HG03442 (cell line): ENCODE measurements around the gene KRTAP10-8.
"Not testable (repeated sequence)": the region's sequence is repeated elsewhere in the genome, so short reads cannot be mapped to it uniquely, and the experiment has no call there.

Experiments used
- ATAC-seq: cut with Tn5 transposase; IDR thresholded peaks from one replicate; pipeline ENCODE4 v1.9.1; 2021; ENCODE audit warnings: mild to moderate bottlenecking, moderate library complexity; ENCODE audit not compliant: unreplicated experiment

Gene KRTAP10-8

GRCh38 chr21:44612029-44612486, at the start of gene KRTAP10-8:
TSS of gene KRTAP10-8 (plus strand) at chr21:44612079. CDS start at chr21:44612101, 22 bp downstream.
- ATAC-seq: no peak

GRCh38 chr21:44564099-44564498, 47.8 kb upstream of the KRTAP10-8 start:
- no peak for ATAC-seq

- ATAC-seq: no peak
These were observed 46.8 kb upstream of the KRTAP10-8 start for GRCh38 chr21:44564886-44565598.

GRCh38 chr21:44566403-44566802, 45.5 kb upstream of the KRTAP10-8 start:
- no peak for ATAC-seq

GRCh38 chr21:44567481-44568171, 44.3 kb upstream of the KRTAP10-8 start:
- ATAC-seq: no peak

- no peak for ATAC-seq
These were observed 43.6 kb upstream of the KRTAP10-8 start for GRCh38 chr21:44568261-44568660.

GRCh38 chr21:44568667-44569556, 43.0 kb upstream of the KRTAP10-8 start:
- no peak for ATAC-seq

- no peak for ATAC-seq
These were observed 41.9 kb upstream of the KRTAP10-8 start for GRCh38 chr21:44569861-44570517.

GRCh38 chr21:44571296-44571695, 40.6 kb upstream of the KRTAP10-8 start:
- no peak for ATAC-seq

GRCh38 chr21:44571844-44572782, 39.8 kb upstream of the KRTAP10-8 start:
- ATAC-seq: no peak

- ATAC-seq: no peak
These were observed 38.8 kb upstream of the KRTAP10-8 start for GRCh38 chr21:44572959-44573583.

GRCh38 chr21:44573630-44574456, 38.0 kb upstream of the KRTAP10-8 start, which contains the start of gene KRTAP10-4:
TSS of gene KRTAP10-4 (plus strand) at chr21:44573729. CDS start at chr21:44573759, 30 bp downstream.
- ATAC-seq: not testable (repeated sequence)

- no peak for ATAC-seq
These were observed 37.2 kb upstream of the KRTAP10-8 start for GRCh38 chr21:44574457-44575306.

- no peak for ATAC-seq
These were observed 36.4 kb upstream of the KRTAP10-8 start for GRCh38 chr21:44575307-44576024.

- no peak for ATAC-seq
These were observed 35.9 kb upstream of the KRTAP10-8 start for GRCh38 chr21:44576025-44576420.

- no peak for ATAC-seq
These were observed 33.4 kb upstream of the KRTAP10-8 start for GRCh38 chr21:44578371-44579055.
